Pancreas (tissue), 10 donors: ENCODE data around the gene AP1S1. TPM values are rescaled to one million over a fixed set of nuclear protein-coding genes. Genes with fewer than 3 reads are reported as not detected.
A peak's percentile ranks its signal among the peaks of the same experiment; 100 is the strongest.
"Not testable (repeated sequence)": the region's sequence is repeated elsewhere in the genome, so short reads cannot be mapped to it uniquely, and the experiment has no call there.

Source experiments
- ATAC-seq, 4 donors: fragments of 200-7000 bp; cut with Tn5 transposase; one replicate each; pipeline versions ENCODE4 v1.8.0 to v1.9.1; 2020; ENCODE audit warnings: mild to moderate bottlenecking in 4 of 4, moderate library complexity in 4 of 4
- DNase-seq, 6 donors: peaks; one replicate each; pipeline ENCODE4 v3.0.0-alpha.2; 2020
- FAIRE-seq: peaks from 2 replicates; lab custom pipeline; 2012; peaks lifted over from hg19 to GRCh38; lab: Jason Lieb, UNC
- H3K27ac ChIP-seq, 4 donors: fragments of 200-600 bp; sonication (generic); 1 replicate in 3 of 4; 2 replicates in 1 of 4; pipeline versions ENCODE4 v1.5.0 to v1.8.0; 2020
- H3K27me3 ChIP-seq, 4 donors: fragments of 200-600 bp; one replicate each; pipeline ENCODE4 v1.8.0; 2021
- H3K36me3 ChIP-seq, 3 donors: fragments of 200-600 bp; sonication (generic) in 1 of 3; one replicate each; pipeline versions ENCODE4 v1.5.0 to v1.8.0; 2020 to 2021
- H3K4me1 ChIP-seq, 3 donors: fragments of 200-600 bp; one replicate each; pipeline ENCODE4 v1.8.0; 2021
- H3K4me3 ChIP-seq, 4 donors: fragments of 200-600 bp; sonication (generic) in 2 of 4; one replicate each; pipeline versions ENCODE4 v1.5.0 to v1.8.0; 2020 to 2021
- H3K9me3 ChIP-seq, 4 donors: fragments of 200-600 bp; one replicate each; pipeline ENCODE4 v1.8.0; 2021
- WGBS, 2 donors: extraction: QIAGEN DNeasy Blood & Tissue Kit; methylation state at CpG; one replicate each; pipeline ENCODE4 v1.1.7; 2013; 5-methylcytosine and 5-hydroxymethylcytosine counted together
- intact Hi-C, 3 donors: fragments of 100-400 bp; cut with DNase I; formaldehyde crosslinking; loops; one replicate each; pipeline versions ENCODE4 v1.11.1 to v1.14.2; 2022
- polyA plus RNA-seq, 2 donors: library from polyadenylated mRNA; stranded (reverse); fragments of 200-250 nt; gene quantifications; one replicate each; pipeline ENCODE4 v1.2.3, GENCODE V29; 2013
- total RNA-seq, 6 donors: library from RNA; stranded (reverse); fragmentation: NEBNext Ultra II Directional in 4 of 6; extraction: Animal tissue kit (Norgen Biotek cat#: 25700) in 4 of 6; gene quantifications; one replicate each; pipeline versions ENCODE4 v1.2.1 to v1.2.4, GENCODE V29; 2021 to 2023
- TF ChIP-seq, protein P1 (sequence below), 4 donors: fragments of 200-600 bp; sonication (generic) in 3 of 4; IDR thresholded peaks; one replicate each; pipeline versions ENCODE4 v1.5.0 to v1.8.0; 2021; ENCODE audit warnings: antibody characterized with exemption in 4 of 4
- donor health status: healthy with polysubstance abuse.
- donor health status: DM: no; HTN: no; CAD: no; lungs with moderate emphysema.
- donor health status: DM: no; HTN: no; CAD: no.
- donor health status: control.
- donor health status: control.
- donor health status: Bipolar disorder and iron deficiency.
- donor health status: DM: yes; HTN: yes; CAD: no.
- donor health status: DM: no; HTN: no; CAD: no.
- donor health status: DM: no; HTN: no; CAD: no.
- donor health status: DM: yes; HTN: yes; CAD: no.

AP1S1 gene
- total and polyA plus RNA-seq, 8 donors: 12.0 to 34.7 (median 19.2) TPM

DNA sequence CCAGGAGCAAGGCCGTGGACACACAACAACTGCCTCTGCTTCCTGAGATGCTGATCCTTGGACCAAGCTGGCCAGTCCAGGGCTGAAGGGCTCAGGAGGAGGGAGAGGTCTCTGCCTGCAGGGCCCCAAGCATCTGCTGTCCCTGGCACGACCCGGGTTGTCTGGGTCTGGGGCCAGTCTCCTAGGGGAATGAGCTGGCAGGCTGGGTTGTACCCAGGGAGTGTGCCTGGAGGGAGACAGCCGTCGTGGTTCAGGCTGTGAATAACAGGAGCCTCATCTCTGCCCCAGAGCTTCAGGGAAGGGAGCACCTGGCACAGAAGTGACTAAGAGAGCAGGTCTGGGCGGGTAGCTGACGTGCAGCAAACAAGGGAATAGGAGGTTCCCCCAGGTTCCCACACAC lies 45.3 kb upstream of the AP1S1 start:
- TF ChIP-seq, protein P1, sequence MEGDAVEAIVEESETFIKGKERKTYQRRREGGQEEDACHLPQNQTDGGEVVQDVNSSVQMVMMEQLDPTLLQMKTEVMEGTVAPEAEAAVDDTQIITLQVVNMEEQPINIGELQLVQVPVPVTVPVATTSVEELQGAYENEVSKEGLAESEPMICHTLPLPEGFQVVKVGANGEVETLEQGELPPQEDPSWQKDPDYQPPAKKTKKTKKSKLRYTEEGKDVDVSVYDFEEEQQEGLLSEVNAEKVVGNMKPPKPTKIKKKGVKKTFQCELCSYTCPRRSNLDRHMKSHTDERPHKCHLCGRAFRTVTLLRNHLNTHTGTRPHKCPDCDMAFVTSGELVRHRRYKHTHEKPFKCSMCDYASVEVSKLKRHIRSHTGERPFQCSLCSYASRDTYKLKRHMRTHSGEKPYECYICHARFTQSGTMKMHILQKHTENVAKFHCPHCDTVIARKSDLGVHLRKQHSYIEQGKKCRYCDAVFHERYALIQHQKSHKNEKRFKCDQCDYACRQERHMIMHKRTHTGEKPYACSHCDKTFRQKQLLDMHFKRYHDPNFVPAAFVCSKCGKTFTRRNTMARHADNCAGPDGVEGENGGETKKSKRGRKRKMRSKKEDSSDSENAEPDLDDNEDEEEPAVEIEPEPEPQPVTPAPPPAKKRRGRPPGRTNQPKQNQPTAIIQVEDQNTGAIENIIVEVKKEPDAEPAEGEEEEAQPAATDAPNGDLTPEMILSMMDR (IDR thresholded peaks at IDR 0.05): no peak
- intact Hi-C loops: no loop called here
- DNase-seq (no peak), ATAC-seq (no peak), FAIRE-seq (no peak)
- Histone ChIP-seq H3K9me3 (no peaks in the 10 kb centered on the region), H3K27me3 (no peaks in the 10 kb centered on the region), H3K36me3 (no peaks in the 10 kb centered on the region), H3K4me1 (no peaks in the 10 kb centered on the region), H3K4me3 (no peak overlapping the region), H3K27ac (no peak overlapping the region)
- WGBS, 2 donors: 52 to 55% methylated on average over 7 of the region's 7 CpGs

DNA sequence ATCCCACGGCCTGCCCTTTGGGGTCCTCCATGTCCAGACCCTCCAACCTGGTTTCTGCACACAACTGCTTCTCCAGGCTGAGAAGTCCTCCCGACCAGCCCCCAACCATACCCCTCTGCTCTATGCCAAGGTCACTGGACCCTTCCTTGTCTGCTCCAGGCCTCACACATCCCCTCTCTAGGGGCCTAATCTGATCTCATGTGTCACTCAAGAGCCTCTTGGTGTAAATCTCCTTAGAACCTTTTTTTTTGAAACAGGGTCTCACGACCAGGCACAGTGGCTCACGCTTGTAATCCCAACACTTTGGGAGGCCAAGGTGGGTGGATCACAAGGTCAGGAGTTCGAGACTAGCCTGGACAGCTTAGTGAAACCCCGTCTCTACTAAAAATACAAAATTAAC lies 44.9 kb upstream of the AP1S1 start:
- TF ChIP-seq, protein P1 (IDR thresholded peaks at IDR 0.05): no peak
- WGBS, 2 donors: 55 to 66% methylated on average over 6 of the region's 6 CpGs

DNA sequence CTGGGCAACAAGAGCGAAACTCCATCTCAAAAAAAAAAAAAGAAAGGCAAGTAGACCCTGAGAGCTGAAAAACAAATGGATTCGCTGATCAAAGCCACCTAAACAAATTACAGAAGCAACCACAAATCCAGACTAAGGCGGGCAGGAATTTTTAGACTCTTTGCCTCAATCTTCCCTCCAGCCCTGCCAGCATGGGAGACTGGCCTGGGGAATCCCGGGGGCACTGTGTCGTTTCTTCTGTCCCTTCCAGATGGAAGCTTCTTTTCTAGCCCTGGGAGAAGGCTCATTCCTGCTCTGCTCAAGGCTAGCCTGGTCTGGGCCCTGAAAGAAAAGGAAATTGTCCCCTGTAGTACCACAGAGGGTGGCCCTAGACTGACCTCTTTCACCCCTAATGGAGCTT lies 43.0 kb upstream of the AP1S1 start:
- DNase-seq (no peak), ATAC-seq (no peak), FAIRE-seq (no peak)
- WGBS, 2 donors: 84 to 88% methylated on average over 4 to 5 of the region's 5 CpGs
- Histone ChIP-seq H3K9me3 (no peaks in the 10 kb centered on the region), H3K36me3 (no peaks in the 10 kb centered on the region), H3K4me1 (no peaks in the 10 kb centered on the region), H3K27me3 (no peaks in the 10 kb centered on the region), H3K27ac (no peak overlapping the region), H3K4me3 (no peak overlapping the region)
- TF ChIP-seq, protein P1 (IDR thresholded peaks at IDR 0.05): no peak
- intact Hi-C loops: no loop called here

More for the DNA sequence above, 44.9 kb upstream of the AP1S1 start:
- H3K27me3 ChIP-seq: no peaks in the 10 kb centered on the region
- H3K4me1 ChIP-seq: no peaks in the 10 kb centered on the region
- no peaks in the 10 kb centered on the region for H3K36me3 ChIP-seq
- H3K27ac ChIP-seq: no peak overlapping the region
- no peak for FAIRE-seq
- H3K9me3 ChIP-seq: no peaks in the 10 kb centered on the region
- no peak for ATAC-seq
- H3K4me3 ChIP-seq: no peak overlapping the region
- DNase-seq: no peak
- intact Hi-C loops: no loop called here

DNA sequence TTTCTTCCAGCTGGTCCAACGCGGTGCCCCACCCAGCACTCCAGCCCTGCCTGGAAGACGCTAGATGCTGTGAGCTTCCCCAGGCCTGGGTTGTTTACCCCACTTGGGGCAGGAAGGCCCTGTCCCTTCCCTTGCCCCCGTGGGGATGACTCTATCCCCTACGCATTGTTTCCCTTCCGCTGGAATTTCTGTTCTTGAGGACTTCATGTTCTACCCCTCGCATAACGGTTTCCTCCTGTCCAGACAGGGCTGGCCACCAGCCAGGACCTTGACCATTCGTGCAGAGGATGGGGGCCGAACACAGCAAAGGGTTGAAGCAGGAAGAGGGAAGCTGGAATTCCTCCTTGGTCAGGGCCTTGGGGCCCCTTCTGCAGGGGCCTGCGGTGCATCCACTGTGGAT lies 42.0 kb upstream of the AP1S1 start:
- Histone ChIP-seq H3K4me3 (no peak overlapping the region), H3K27ac (peak overlapping the region in 2 of 4 donors; percentile 6 to 8), H3K36me3 (no peaks in the 10 kb centered on the region), H3K4me1 (no peaks in the 10 kb centered on the region), H3K9me3 (no peaks in the 10 kb centered on the region), H3K27me3 (no peaks in the 10 kb centered on the region)
- 77 to 78% methylated on average over 11 of the region's 11 CpGs for WGBS, 2 donors
- TF ChIP-seq, protein P1 (IDR thresholded peaks at IDR 0.05): no peak
- intact Hi-C loops: no loop called here
- FAIRE-seq: no peak
- ATAC-seq: no peak
- DNase-seq: peak in 1 of 6 donors; percentile 49

DNA sequence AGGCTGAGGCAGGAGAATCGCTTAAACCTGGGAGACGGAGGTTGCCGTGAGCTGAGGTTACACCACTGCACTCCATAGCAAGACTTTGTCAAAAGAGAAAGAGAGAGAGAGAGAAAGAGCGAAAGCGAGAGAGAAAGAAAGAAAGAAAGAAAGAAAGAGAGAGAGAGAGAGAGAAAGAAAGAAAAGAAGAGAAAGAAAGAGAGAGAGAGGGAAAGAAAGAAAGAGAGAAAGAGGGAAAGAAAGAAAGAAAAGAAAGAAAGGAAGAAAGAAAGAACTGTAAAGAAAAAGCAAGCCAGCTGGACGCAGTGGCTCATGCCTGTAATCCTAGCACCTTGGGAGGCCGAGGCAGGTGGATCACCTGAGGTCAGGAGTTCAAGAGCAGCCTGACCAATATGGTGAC lies 41.1 kb upstream of the AP1S1 start:
- intact Hi-C loops, H3K4me3 ChIP-seq, H3K9me3 ChIP-seq, H3K36me3 ChIP-seq, H3K27me3 ChIP-seq, ATAC-seq, H3K4me1 ChIP-seq, FAIRE-seq, DNase-seq, H3K27ac ChIP-seq: not testable (repeated sequence)
- WGBS, 2 donors: 92 to 97% methylated on average over 7 of the region's 7 CpGs
